ENCODE data around the gene USF3.

The USF3 gene, protein sequence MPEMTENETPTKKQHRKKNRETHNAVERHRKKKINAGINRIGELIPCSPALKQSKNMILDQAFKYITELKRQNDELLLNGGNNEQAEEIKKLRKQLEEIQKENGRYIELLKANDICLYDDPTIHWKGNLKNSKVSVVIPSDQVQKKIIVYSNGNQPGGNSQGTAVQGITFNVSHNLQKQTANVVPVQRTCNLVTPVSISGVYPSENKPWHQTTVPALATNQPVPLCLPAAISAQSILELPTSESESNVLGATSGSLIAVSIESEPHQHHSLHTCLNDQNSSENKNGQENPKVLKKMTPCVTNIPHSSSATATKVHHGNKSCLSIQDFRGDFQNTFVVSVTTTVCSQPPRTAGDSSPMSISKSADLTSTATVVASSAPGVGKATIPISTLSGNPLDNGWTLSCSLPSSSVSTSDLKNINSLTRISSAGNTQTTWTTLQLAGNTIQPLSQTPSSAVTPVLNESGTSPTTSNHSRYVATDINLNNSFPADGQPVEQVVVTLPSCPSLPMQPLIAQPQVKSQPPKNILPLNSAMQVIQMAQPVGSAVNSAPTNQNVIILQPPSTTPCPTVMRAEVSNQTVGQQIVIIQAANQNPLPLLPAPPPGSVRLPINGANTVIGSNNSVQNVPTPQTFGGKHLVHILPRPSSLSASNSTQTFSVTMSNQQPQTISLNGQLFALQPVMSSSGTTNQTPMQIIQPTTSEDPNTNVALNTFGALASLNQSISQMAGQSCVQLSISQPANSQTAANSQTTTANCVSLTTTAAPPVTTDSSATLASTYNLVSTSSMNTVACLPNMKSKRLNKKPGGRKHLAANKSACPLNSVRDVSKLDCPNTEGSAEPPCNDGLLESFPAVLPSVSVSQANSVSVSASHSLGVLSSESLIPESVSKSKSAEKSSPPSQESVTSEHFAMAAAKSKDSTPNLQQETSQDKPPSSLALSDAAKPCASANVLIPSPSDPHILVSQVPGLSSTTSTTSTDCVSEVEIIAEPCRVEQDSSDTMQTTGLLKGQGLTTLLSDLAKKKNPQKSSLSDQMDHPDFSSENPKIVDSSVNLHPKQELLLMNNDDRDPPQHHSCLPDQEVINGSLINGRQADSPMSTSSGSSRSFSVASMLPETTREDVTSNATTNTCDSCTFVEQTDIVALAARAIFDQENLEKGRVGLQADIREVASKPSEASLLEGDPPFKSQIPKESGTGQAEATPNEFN (N-terminal part only)
- 50.6 to 85.5 (median 66.2) reads per million in 3 experiments for total RNA-seq

DNA sequence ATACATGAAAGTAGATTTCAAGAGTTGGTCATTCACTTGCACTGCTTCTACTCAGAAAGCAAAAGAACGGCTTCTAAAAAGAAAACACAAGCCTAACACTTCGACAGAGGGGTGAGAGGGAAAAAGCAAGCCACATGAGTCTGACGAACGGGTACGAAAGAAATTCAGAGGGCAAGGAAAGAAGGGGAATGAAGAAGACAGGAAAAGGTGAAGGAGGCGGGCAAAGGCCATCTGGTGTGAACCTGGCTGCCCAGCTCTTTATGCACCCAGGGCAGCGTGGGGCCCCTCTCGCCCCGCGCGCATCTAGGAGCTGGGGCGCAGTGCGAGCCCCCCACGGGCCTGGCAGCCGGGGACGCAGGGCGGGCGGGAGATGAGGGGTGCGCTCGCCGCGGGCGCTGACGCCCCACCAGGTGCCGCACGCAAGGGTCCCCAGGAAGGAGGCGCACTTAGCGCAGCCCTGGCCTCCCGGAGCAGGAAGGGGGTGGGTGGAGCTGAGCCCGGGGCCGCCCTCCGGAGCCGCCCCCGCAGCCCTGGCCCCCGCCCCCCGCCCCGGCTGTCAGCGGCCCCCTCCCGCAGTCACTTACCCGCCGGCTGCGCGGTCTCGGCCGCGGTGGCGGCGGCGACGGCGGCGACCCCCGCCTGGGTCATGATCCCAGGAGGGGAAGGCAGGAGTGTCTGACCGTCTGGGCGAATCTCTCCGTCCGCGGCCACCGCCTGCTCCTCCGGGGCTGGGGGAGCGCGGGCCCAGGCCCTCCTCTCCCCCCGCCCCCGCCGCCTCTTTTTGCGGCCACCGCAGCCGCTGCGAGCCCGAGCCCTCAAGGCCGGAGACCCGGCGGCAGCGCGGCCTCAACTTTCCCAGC is at the start of gene USF3:
Gene USF3 (minus strand): TSS at position 857 of the 860 bp plus-strand sequence. CDS start 21,764 bp downstream, outside the sequence.
- peak; percentile 81 for DNase-seq

- DNase-seq, result peak; percentile 91
Observed at GRCh38 chr3:113745756-113746547, 49.5 kb upstream of the USF3 start, which contains the start of gene NAA50. Gene NAA50, minus strand, starts transcription at chr3:113746249. Its CDS starts 300 bp downstream, at chr3:113745949.

DNA sequence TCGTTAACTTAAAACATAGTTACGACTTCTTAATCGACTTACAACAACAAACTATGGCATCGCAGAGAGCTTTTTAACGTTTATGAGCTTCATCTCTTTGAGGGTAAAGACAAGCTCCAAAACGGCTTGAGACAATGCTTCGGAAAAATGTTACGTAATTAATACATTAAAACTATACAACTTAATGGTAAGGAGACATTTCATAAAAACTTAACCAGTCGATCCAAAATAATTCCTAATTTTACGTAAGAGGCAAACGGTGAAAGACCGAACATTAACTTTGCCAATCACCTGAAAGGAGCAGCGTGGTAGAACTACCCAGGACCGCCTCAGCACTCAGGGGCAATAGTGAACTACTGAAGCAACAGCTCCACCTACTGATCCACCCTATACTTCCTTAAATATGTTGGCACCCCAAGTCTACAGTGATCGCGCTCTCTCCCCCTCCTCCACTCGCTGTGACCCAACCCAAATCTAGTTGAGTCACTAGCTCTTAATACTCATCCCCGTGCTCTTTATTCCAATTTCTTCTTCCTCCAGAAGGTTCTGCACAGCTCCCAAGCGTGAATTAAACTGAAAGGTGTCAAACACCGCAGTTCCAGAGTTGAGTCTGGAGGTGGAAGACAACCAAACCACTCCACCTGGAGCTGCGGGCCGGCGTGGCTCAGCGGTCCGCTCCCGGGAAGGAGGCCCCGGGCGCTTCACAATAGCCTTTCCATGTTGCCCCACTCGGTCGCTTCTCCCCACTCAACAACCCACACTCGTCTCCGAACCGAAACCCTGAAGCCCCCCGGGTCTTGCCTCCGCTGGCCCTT is 48.7 kb upstream of the USF3 start:
- DNase-seq, result peak; percentile 83

DNA sequence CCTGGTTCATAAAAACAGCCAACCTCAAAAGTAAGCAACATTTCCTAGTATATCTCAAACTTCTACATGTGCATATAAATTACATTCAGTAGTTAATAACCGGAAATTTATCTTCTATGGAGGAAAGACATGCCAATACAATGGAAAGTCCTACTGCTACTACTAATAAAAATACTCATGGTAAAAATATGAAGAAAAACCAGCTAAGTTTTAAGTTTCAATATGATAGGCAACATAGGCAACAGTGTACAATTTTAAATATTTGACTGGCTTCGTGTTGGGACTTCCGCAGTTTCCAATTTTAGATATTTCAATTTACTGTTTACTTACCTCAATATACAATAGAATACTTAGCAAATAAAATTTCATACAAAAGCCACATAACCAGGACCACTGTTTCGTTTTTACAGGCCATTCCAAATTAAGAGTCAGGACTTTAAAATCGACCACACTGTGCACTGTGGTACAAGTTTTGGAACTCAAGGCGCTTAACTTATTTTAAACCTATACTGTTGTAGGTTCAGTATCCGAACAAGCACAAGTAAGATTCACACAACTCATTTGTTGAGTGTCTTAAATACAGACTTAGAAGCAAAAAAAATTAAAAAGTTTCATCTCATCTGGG is 46.7 kb upstream of the USF3 start:
- DNase-seq, result no peak

DNA sequence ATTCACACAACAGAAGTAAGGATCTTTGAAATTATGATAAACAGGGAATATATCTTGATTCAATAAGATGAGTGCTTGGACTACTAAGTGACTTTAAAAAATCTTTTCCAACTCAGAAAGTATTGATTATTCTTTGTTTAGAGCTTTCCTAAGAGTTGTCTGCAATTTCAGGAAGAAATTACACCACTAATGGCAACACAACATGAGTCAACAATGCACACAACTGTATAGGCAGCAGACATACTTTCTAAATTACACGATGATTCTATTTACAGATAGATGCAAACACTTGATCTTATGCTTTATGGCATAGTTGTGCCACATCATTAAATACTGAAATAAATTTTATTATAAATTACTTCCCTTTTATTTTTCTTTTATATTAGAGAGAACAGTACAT is 45.2 kb upstream of the USF3 start:
- DNase-seq, result no peak

GRCh38 chr3:113741086-113741485 is 44.6 kb upstream of the USF3 start:
- no peak for DNase-seq

- DNase-seq, result peak; percentile 66
Observed at GRCh38 chr3:113736548-113737089, 40.2 kb upstream of the USF3 start.

DNA sequence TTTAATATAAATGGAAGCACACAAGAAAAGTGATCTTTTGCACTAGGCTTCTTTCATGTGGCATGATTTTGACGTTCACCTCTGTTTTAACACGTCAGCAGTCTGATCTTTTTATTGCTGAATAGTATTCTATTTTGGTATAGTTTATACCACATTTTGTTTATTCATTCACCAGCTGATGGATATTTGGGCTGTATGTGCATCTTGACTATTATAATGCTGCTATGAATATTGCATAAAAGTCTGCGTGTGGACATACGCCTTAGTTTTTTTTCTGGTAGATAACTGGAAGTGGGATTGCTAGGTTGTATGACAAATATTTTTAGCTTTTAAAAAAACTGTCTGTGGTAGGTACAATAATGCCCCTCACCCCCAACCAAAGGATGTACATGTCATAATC is 35.3 kb upstream of the USF3 start:
- no peak for DNase-seq

DNA sequence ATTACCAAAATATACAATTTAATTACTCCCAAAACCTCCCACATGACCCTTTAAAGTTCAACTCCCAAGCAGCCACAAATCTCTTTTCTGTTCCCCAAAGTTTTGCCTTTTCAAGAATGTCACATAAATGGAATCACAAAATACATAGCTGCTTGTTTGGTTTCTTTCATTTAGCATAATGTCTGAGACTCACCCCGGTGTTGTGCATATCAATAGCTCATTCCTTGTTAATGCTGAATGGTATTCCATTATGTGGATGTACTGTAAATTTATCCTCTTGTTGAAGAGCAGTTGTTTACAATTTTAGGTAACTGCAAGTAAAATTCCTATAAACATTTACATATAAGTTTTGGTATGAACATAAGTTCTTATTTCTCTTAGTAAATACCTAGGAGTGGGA is 34.1 kb upstream of the USF3 start:
- no peak for DNase-seq

DNA sequence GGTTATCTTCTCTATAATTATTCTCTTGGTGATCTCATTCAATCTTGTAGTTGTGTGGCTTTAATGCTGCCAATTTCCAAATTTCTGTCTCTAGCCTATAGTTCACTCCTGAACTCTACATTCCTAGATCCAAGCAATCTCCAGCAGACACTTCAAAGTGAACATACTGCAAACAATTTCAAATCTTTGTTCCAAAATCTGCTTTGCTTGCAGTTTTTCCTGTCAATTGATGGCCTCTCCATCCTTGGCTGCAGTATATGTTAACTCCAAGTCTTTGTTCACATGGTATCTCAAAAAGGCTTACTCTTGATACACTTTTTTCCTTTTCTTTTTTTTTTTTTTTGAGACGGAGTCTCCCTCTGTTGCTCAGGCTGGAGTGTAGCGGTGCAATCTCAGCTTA is 32.2 kb upstream of the USF3 start:
- no peak for DNase-seq

DNA sequence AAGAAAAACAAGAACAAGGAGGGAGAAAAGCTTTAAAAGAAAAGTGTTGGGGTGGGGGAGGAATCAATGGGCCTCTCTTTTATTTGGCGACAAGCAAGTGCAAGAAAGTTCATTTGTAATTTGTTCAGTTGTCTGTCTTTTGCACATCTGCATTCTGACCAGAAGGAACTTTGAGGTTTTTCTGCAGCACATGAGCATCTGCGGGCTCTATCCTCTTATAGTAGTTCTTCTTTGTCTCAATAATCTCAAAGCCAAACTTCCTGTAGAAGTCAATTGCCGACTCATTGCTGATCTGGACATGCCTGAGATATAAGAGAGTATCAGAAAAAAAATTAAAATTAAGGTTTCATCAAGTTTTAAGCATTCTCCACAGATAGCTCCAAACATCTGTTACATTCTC is 25.2 kb upstream of the USF3 start:
- no peak for DNase-seq

DNA sequence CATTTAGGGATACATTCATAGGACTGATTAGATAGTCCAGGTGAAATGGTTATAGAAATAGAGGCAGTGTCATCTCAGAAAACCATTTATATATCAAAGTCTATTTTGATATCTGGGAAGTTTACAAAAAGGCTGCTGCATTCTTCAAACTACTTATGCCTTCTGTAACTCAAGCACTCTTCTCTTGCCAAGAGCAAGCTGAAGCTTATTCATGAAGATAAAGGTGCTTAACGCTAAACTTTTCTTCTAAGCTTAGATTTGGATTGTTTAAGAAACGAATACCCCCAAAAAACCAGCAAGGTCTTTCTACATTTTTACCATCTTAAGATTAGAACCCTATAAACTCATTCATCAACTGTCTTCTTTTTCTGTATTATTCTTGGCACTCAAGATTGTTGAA is 23.3 kb upstream of the USF3 start:
- no peak for DNase-seq

GRCh38 chr3:113719294-113719693 is 22.9 kb upstream of the USF3 start:
- DNase-seq, result no peak

GRCh38 chr3:113717818-113718217 is 21.4 kb upstream of the USF3 start:
- DNase-seq, result no peak

DNA sequence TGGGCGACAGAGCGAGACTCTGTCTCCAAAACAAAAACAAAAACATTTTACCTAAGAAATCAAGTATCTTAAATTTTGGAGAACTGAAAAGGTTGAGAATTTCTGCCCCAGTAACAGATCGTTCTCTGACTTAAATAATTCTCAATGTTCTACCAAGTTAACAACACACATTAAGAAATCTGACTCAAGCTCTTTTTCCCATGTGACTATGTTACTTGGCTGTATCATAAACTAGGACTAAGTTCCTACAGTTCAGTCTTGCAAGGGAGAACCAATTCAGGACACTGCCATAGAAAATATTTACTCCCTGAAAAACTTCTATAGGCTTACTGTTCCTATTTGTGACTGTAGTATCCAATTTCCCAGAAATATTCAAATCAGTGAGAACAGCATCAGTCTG is 20.9 kb upstream of the USF3 start:
- DNase-seq, result no peak

DNA sequence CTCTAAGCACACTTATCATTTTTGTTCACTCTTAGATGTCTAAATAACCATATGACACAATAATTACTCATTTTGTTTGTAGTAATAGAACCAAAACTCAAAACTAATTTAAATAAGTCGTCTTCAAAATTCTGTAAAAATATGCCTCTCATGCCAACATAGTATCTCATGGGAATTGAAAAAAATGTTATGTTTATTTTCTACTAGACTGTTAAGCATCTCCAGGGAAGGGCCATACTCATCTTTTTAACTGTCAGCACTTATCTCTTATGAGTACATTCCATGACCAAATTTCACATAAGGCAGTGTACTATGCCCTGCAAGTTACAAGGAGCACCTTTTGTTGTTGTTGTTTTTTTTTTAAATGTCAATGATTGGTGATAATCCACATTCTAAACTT is 18.3 kb upstream of the USF3 start:
- no peak for DNase-seq

DNA sequence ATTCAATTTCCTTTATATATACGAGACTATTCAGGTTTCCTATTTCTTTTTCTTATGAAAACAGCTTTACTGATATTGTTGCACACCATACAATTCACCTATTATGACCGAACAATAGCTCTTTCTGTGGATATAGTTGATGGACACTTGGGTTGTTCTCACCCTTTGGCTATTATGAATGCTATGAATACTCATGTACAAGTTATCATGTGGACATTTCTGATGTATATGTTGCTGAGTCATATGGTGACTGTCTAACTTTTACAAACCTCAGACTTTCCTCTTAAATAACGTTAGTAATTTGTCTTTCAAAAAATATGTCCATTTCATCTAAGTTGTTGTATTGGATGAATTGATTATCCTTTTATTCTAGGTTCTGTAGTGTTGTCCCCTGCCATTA is 15.7 kb upstream of the USF3 start:
- no peak for DNase-seq

- DNase-seq, result no peak
Observed at GRCh38 chr3:113707835-113708234, 11.4 kb upstream of the USF3 start.

- no peak for DNase-seq
Observed at GRCh38 chr3:113698956-113699355, 2.5 kb upstream of the USF3 start.

Data from central memory CD4-positive, alpha-beta T cell (primary cell).